T-helper 22 cell (primary cell): ENCODE data around the gene ZNF618.

Experiments used
- DNase-seq: peaks from one replicate; pipeline ENCODE4 v3.0.0-alpha.2; 2020; ENCODE audit warnings: low read depth

ZNF618 gene

GRCh38 chr9:113911850-113912557, 35.9 kb downstream of the ZNF618 start:
- DNase-seq, result no peak

GRCh38 chr9:113912816-113913215, 36.7 kb downstream of the ZNF618 start:
- DNase-seq, result no peak

GRCh38 chr9:113913426-113914195, 37.5 kb downstream of the ZNF618 start:
- DNase-seq, result no peak

- DNase-seq, result no peak
Measured at GRCh38 chr9:113914517-113914916, 38.4 kb downstream of the ZNF618 start.

DNA sequence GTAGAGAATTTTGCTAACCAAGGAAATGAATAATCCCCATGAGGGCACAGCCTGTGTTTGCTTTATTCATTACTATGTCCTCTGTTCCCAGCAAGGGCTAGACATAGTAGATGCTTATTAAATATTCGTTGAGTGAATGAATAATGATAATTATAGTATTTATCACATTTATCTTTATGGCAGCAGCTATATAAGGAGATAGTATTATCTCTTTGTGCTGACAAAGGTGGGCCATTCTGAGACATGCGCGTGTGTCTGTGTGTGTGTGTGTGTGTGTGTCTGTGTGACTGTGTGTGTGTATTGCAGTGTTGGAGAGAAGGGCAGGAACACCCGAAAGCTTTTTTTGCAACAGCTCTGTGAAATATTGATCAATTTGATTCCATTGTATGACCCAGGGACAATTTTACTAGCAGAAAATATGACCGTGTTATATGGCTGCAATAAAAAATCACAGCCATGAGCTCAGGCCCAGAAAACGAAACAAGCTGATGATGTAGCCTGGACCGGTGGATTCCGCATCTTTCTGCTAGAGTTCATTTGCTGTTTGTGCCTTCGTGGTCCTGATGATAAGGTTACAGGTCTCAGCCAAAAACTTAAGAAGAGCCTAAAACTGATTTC, 39.8 kb downstream of the ZNF618 start:
- no peak for DNase-seq

DNA sequence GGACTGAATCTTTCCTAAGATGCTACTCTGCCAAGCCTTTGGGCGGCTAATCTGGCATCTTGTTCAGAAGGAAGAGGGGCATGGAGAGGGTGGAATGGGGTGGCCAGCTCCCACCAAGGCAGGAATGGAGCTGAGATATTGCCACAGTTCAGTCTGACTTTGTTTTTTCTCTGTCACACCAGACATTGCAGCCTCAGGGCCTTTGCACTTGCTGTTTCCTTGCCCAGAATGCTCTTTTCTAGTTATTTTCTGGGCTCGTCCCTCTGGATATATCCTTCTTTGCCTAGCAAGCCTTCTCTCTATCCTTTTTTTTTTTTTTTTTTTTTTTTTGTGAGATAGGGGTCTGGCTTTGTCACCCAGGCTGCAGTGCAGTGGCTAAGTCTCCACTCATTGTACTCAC, 40.8 kb downstream of the ZNF618 start:
- DNase-seq, result no peak

DNA sequence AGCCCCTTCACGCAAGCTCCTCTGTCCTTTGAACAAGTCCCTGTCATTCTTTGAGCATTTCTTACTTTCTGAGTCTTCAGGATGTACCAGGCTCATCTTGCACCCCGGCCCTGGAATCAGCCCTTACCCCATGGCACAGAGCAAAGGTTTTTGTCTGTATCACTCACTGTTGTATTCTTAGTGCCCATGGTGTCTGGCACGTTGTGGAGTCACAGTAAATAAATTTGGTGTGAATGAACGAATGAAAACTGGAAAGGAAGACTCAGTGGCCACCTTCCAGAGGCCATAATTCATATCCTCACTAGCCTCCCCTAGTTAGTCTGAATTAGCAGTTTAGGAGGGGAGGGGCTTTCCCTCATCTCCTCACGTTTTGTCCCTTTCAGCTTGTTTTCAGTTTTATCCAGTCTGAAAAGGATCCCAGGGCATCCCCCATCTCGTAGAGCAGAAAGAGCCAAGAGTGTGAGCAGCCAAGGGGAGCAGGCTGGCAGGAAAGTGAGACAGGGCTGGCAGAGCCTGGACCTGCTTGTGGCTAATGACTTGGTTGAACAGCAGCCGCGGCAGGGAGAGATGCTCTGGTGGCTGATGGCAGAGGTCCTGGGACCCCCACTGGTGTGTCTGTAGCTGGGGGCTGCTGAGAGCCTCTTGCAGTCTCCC, 42.7 kb downstream of the ZNF618 start:
- no peak for DNase-seq

- DNase-seq, result no peak
Measured at GRCh38 chr9:113919382-113919781, 43.3 kb downstream of the ZNF618 start.

DNA sequence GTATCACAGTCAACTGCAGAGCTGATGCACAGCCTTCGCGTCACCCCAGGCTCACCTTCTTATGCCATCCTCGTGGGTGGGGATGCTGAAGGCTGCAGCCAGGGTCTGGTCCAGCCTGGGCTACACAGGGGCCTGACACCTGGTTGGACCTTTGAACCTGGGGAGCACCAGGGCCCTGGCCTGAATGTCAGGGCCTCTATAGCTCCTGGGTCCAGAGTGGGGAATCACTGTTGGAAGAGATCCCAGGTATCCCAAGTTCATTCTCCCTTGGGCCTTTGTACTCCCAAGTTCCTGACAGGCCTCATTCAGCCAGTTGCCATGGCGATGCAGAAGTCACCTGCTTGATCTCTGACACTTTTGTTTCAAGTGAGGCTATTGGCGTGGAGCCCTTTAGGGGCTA, 43.8 kb downstream of the ZNF618 start:
- DNase-seq, result no peak

GRCh38 chr9:113920872-113921271, 44.8 kb downstream of the ZNF618 start:
- no peak for DNase-seq

DNA sequence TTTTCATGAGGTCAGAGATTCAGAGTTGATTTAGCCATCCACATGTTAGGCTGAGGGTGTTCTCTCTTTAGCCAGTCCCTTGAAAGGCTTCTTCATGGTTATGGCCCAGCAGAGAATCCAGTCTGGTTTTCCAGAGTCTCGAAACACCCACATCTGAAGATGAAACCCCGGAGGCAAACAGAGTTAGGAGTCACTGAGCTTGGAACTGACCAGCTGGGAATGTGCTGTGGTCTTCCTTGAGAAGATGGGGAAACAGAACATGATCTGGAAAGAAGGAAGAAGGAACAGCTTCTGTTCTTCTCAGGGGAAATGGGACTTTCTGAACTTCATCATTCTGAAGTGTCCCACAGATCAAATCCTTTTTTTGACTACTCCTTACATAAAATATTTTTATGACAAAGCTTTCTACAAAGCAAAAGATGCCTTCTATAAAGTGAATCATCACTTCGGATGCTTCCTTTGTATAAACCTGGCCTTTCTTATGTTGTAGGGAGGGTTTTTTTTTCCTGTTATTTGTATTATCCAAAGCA, 45.4 kb downstream of the ZNF618 start:
- no peak for DNase-seq

GRCh38 chr9:113922160-113922559, 46.1 kb downstream of the ZNF618 start:
- no peak for DNase-seq

DNA sequence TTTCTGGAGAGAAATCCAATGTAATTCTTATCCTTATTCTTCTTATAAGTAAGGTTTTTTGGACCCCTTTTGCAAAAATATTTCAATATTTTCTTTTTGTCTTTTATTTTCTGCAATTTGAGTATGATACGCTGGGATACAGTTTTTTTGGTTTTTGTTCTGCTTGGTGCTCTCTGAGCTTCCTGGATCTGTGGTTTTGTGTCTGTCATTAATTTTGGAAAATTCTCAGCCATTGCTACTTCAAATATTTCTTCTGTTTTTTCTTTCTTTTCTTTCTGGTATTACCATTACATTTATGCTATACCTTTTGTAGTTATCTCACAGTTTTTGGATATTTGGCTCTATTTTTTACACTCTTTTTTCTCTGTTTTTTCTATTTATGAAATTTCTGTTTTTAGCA, 50.1 kb downstream of the ZNF618 start:
- DNase-seq, result no peak

DNA sequence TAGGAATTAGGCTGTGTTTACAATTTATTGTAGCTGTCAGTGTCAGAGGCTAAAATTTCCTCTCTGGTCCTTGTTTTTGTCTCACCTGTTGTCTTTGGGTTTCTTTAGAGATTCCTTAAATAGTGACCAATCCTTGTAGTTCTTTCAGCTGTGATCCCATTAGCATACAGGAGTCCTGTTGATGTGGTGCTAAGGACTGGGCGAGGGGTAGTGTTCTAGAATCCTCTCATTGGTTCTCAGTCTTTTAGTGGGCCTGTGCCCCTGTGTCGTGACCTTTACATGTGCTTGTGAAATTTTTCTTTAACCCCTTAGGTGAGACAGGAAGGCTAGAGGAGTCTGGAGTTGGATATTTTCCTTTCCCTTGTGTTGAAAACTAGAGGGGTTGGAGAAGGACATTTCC, 51.2 kb downstream of the ZNF618 start:
- no peak for DNase-seq

GRCh38 chr9:113928269-113928668, 52.2 kb downstream of the ZNF618 start:
- no peak for DNase-seq

GRCh38 chr9:113929634-113930389, 53.7 kb downstream of the ZNF618 start:
- no peak for DNase-seq

DNA sequence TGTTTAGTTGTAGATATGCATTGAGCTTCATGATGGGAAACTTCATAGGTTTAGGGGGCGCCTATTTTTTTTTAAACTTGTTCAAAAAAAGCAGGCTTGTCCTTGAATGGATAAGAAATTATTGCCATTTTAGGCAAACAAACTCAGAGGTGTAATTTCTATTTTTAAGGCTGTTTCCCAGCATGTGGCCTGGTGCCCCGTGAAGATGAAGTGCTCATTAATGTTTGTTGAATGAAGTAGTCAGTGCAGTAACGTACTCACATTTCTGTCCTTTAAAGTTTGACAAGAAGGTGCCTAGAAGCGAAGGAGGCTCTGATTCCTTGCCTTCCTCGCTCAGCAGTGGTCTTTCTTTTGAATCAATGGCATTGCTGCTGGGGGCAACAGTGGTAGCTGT, 54.3 kb downstream of the ZNF618 start:
- no peak for DNase-seq

GRCh38 chr9:113931140-113931539, 55.0 kb downstream of the ZNF618 start:
- no peak for DNase-seq

- no peak for DNase-seq
Measured at GRCh38 chr9:113931777-113932176, 55.7 kb downstream of the ZNF618 start.

- DNase-seq, result no peak
Measured at GRCh38 chr9:113932906-113933584, 56.9 kb downstream of the ZNF618 start.

- no peak for DNase-seq
Measured at GRCh38 chr9:113933671-113934070, 57.6 kb downstream of the ZNF618 start.
